ENCODE measurements around the gene PDCD1LG2.
A peak's percentile ranks its signal among the peaks of the same experiment; 100 is the strongest.

Gene PDCD1LG2

GRCh38 chr9:5608298-5609225 lies 98.2 kb downstream of the PDCD1LG2 start:
- no peaks in the 10 kb centered on the region for H3K27me3 ChIP-seq (ENCODE audit: control insufficient read depth, low read length)
- TF ChIP-seq CTCF (IDR thresholded peaks at IDR 0.05; ENCODE audit: low read depth, low read length, poor library complexity, severe bottlenecking) (no peak), EZH2phosphoT487 (IDR thresholded peaks at IDR 0.05; ENCODE audit: borderline replicate concordance, low read length) (no peak)
- H3K9me3 ChIP-seq (ENCODE audit: control insufficient read depth, insufficient read depth, low read length) = no peaks in the 10 kb centered on the region
- peaks cover 8% of the 10 kb centered on the region; the same call in 1 of the 2 replicates for H3K36me3 ChIP-seq (ENCODE audit: control insufficient read depth, low read length)
- peaks cover 11% of the 10 kb centered on the region for H3K4me1 ChIP-seq (ENCODE audit: control insufficient read depth, low read length)
- no peaks in the 10 kb centered on the region for H4K20me1 ChIP-seq (ENCODE audit: control insufficient read depth, insufficient read depth, low read depth, low read length)
- H3K4me3 ChIP-seq (ENCODE audit: low read length) = no peak overlapping the region
- peaks cover 4% of the 10 kb centered on the region; the same call in 1 of the 2 replicates for H3K79me2 ChIP-seq (ENCODE audit: control insufficient read depth, low read length)
- peak overlapping the region; percentile 37; the same call in 1 of the 2 replicates for H3K4me2 ChIP-seq (ENCODE audit: low read length)
- H3F3A ChIP-seq (ENCODE audit: control insufficient read depth, insufficient read depth) = no peaks in the 10 kb centered on the region
- H3K27ac ChIP-seq (ENCODE audit: low read depth, low read length) = no peak overlapping the region
- no peaks in the 10 kb centered on the region for H3K9me2 ChIP-seq (replicated peaks; ENCODE audit: control insufficient read depth, low read length)

- H4K20me1 ChIP-seq (ENCODE audit: control insufficient read depth, insufficient read depth, low read depth, low read length) = no peaks in the 10 kb centered on the region
- no peak for TF ChIP-seq EZH2phosphoT487 (IDR thresholded peaks at IDR 0.05; ENCODE audit: borderline replicate concordance, low read length)
- no peak for TF ChIP-seq CTCF (IDR thresholded peaks at IDR 0.05; ENCODE audit: low read depth, low read length, poor library complexity, severe bottlenecking)
- peak overlapping the region; percentile 37; the same call in 1 of the 2 replicates for H3K4me2 ChIP-seq (ENCODE audit: low read length)
- H3K27ac ChIP-seq (ENCODE audit: low read depth, low read length) = no peak overlapping the region
- no peaks in the 10 kb centered on the region for H3K9me2 ChIP-seq (replicated peaks; ENCODE audit: control insufficient read depth, low read length)
- peaks cover 8% of the 10 kb centered on the region; the same call in 1 of the 2 replicates for H3K36me3 ChIP-seq (ENCODE audit: control insufficient read depth, low read length)
- peaks cover 11% of the 10 kb centered on the region for H3K4me1 ChIP-seq (ENCODE audit: control insufficient read depth, low read length)
- no peaks in the 10 kb centered on the region for H3K27me3 ChIP-seq (ENCODE audit: control insufficient read depth, low read length)
- no peak overlapping the region for H3K4me3 ChIP-seq (ENCODE audit: low read length)
- no peaks in the 10 kb centered on the region for H3K9me3 ChIP-seq (ENCODE audit: control insufficient read depth, insufficient read depth, low read length)
- H3K79me2 ChIP-seq (ENCODE audit: control insufficient read depth, low read length) = peaks cover 9% of the 10 kb centered on the region
- H3F3A ChIP-seq (ENCODE audit: control insufficient read depth, insufficient read depth) = no peaks in the 10 kb centered on the region
These were observed 98.9 kb downstream of the PDCD1LG2 start for GRCh38 chr9:5609226-5609596.

GRCh38 chr9:5610491-5610890 lies 100.2 kb downstream of the PDCD1LG2 start:
- H4K20me1 ChIP-seq (ENCODE audit: control insufficient read depth, insufficient read depth, low read depth, low read length) = no peaks in the 10 kb centered on the region
- H3F3A ChIP-seq (ENCODE audit: control insufficient read depth, insufficient read depth) = no peaks in the 10 kb centered on the region
- H3K4me2 ChIP-seq (ENCODE audit: low read length) = no peak overlapping the region
- H3K27ac ChIP-seq (ENCODE audit: low read depth, low read length) = no peak overlapping the region
- peaks cover 11% of the 10 kb centered on the region for H3K4me1 ChIP-seq (ENCODE audit: control insufficient read depth, low read length)
- H3K4me3 ChIP-seq (ENCODE audit: low read length) = no peak overlapping the region
- H3K36me3 ChIP-seq (ENCODE audit: control insufficient read depth, low read length) = peaks cover 8% of the 10 kb centered on the region; the same call in 1 of the 2 replicates
- no peaks in the 10 kb centered on the region for H3K9me2 ChIP-seq (replicated peaks; ENCODE audit: control insufficient read depth, low read length)
- H3K27me3 ChIP-seq (ENCODE audit: control insufficient read depth, low read length) = no peaks in the 10 kb centered on the region
- H3K9me3 ChIP-seq (ENCODE audit: control insufficient read depth, insufficient read depth, low read length) = no peaks in the 10 kb centered on the region
- peaks cover 22% of the 10 kb centered on the region for H3K79me2 ChIP-seq (ENCODE audit: control insufficient read depth, low read length)
- TF ChIP-seq EZH2phosphoT487 (IDR thresholded peaks at IDR 0.05; ENCODE audit: borderline replicate concordance, low read length) (no peak), CTCF (IDR thresholded peaks at IDR 0.05; ENCODE audit: low read depth, low read length, poor library complexity, severe bottlenecking) (no peak)
